B cell (primary cell): ENCODE results near the gene NLRP4. TPM values are rescaled to one million over a fixed set of nuclear protein-coding genes. Genes with fewer than 3 reads are reported as not detected.

Source experiments
- ATAC-seq: fragments of 200-7000 bp; cut with Tn5 transposase; one replicate; pipeline ENCODE4 v1.10.0; 2021; ENCODE audit warnings: low read depth, mild to moderate bottlenecking, moderate number of reproducible peaks, moderate library complexity
- CTCF ChIA-PET: fragments of 350-600 bp; sonication (Branson Sonifier 250); formaldehyde crosslinking; loops from one replicate; lab custom pipeline; 2021; ENCODE audit warnings: antibody characterized with exemption, inconsistent platforms; lab: Charles Lee
- POLR2A ChIA-PET: fragments of 350-600 bp; sonication (Branson Sonifier 250); formaldehyde crosslinking; loops from one replicate; lab custom pipeline; 2021; ENCODE audit warnings: antibody characterized with exemption; lab: Charles Lee
- DNase-seq: peaks from one replicate; pipeline ENCODE4 v3.0.0; 2013
- H2AFZ ChIP-seq: 2 replicates; pipeline ENCODE4 v1.6.1; 2012; ENCODE audit warnings: mild to moderate bottlenecking, low read depth, low read length; ENCODE audit not compliant: insufficient read depth, poor library complexity, severe bottlenecking
- H3K27ac ChIP-seq, 2 donors: 1 replicate in 1 of 2; 2 replicates in 1 of 2; pipeline ENCODE4 v1.5.1; 2012 to 2013; ENCODE audit warnings: low read length in 2 of 2, mild to moderate bottlenecking in 2 of 2, moderate library complexity in 1 of 2
- H3K27me3 ChIP-seq, 4 experiments: fragments of 200-600 bp in 1 of 4; sonication (generic) in 1 of 4; replicated peaks in 1 of 4; 1 replicate in 2 of 4; 2 replicates in 2 of 4; pipeline versions ENCODE4 v1.6.1 to v1.7.0; 2013 to 2016; ENCODE audit warnings: low read length in 3 of 4, mild to moderate bottlenecking in 2 of 4, mixed read lengths in 1 of 4, moderate library complexity in 1 of 4; ENCODE audit not compliant: insufficient read depth in 4 of 4, control insufficient read depth in 3 of 4; ENCODE audit errors: control extremely low read depth in 1 of 4
- H3K36me3 ChIP-seq, 2 experiments: replicated peaks in 1 of 2; 1 replicate in 1 of 2; 2 replicates in 1 of 2; pipeline versions ENCODE4 v1.6.1 to v1.7.1; 2013; ENCODE audit warnings: low read length in 1 of 2; ENCODE audit not compliant: insufficient read depth in 2 of 2, control insufficient read depth in 1 of 2; ENCODE audit errors: control extremely low read depth in 1 of 2, extremely low read depth in 1 of 2
- H3K4me1 ChIP-seq, 2 donors: fragments of 200-600 bp in 1 of 2; sonication (generic) in 1 of 2; 1 replicate in 1 of 2; 2 replicates in 1 of 2; pipeline versions ENCODE4 v1.5.1 to v1.6.1; 2013 to 2017; ENCODE audit warnings: low read length in 2 of 2; ENCODE audit not compliant: control insufficient read depth in 2 of 2, insufficient read depth in 2 of 2
- H3K4me2 ChIP-seq: replicated peaks from 2 replicates; pipeline ENCODE3; 2012; ENCODE audit warnings: mild to moderate bottlenecking, low read depth, low read length; ENCODE audit not compliant: poor library complexity, severe bottlenecking
- H3K4me3 ChIP-seq, 5 experiments: fragments of 200-600 bp in 1 of 5; sonication (generic) in 1 of 5; 1 replicate in 3 of 5; 2 replicates in 2 of 5; pipeline versions ENCODE4 v1.5.1 to v1.7.0; 2011 to 2016; ENCODE audit warnings: low read length in 4 of 5, mild to moderate bottlenecking in 4 of 5, low read depth in 2 of 5, control low read depth in 1 of 5, moderate library complexity in 1 of 5; ENCODE audit not compliant: insufficient read depth in 1 of 5; ENCODE audit errors: control extremely low read depth in 1 of 5, extremely low read depth in 1 of 5
- H3K79me2 ChIP-seq: fragments of 200-600 bp; sonication (generic); one replicate; pipeline ENCODE4 v1.6.0; 2016; ENCODE audit warnings: low read length; ENCODE audit not compliant: control insufficient read depth, insufficient read depth
- H3K9ac ChIP-seq: fragments of 200-600 bp; sonication (generic); 2 replicates; pipeline ENCODE4 v1.6.1; 2017; ENCODE audit warnings: mild to moderate bottlenecking, low read length, moderate library complexity
- H3K9me3 ChIP-seq, 3 donors: one replicate each; pipeline versions ENCODE4 v1.6.1 to v1.7.1; 2013; ENCODE audit warnings: low read length in 2 of 3; ENCODE audit not compliant: control insufficient read depth in 2 of 3, insufficient read depth in 1 of 3; ENCODE audit errors: control extremely low read depth in 1 of 3
- H4K20me1 ChIP-seq: 2 replicates; pipeline ENCODE4 v1.6.0; 2012; ENCODE audit warnings: mild to moderate bottlenecking, low read length; ENCODE audit not compliant: insufficient read depth, control insufficient read depth, poor library complexity, severe bottlenecking
- H3K27ac Mint-ChIP-seq: one replicate; pipeline ENCODE4 v1.8.0; 2021; ENCODE audit warnings: mixed read lengths
- H3K27me3 Mint-ChIP-seq: one replicate; pipeline ENCODE4 v1.8.0; 2021; ENCODE audit warnings: mixed read lengths
- H3K4me1 Mint-ChIP-seq: one replicate; pipeline ENCODE4 v1.8.0; 2021; ENCODE audit warnings: mixed read lengths
- H3K4me3 Mint-ChIP-seq: one replicate; pipeline ENCODE4 v1.8.0; 2021; ENCODE audit warnings: mixed read lengths
- H3K9me3 Mint-ChIP-seq: one replicate; pipeline ENCODE4 v1.8.0; 2022; ENCODE audit warnings: mixed read lengths; ENCODE audit not compliant: insufficient read depth
- EZH2 ChIP-seq: IDR thresholded peaks from 2 replicates; pipeline ENCODE4 v1.6.1; 2012; ENCODE audit warnings: borderline replicate concordance, low read depth, mild to moderate bottlenecking, moderate library complexity, low read length; ENCODE audit not compliant: insufficient read depth, poor library complexity, severe bottlenecking
- WGBS: methylation state at CpG from one replicate; pipeline ENCODE4 v1.1.5; 2013; ENCODE audit warnings: missing lambda C conversion rate; ENCODE audit not compliant: insufficient coverage; 5-methylcytosine and 5-hydroxymethylcytosine counted together
- intact Hi-C: fragments of 100-400 bp; cut with micrococcal nuclease; formaldehyde crosslinking; loops from one replicate; pipeline ENCODE4 v1.10.0; 2022
- polyA plus RNA-seq: library from polyadenylated mRNA; depleted of rRNA; stranded (reverse); fragments of >200 nt; gene quantifications from 2 replicates; pipeline ENCODE4 v1.2.3, GENCODE V29; 2012
- total RNA-seq, 2 donors: library from RNA; stranded (reverse); fragments of 120-200 nt in 1 of 2; gene quantifications; 1 replicate in 1 of 2; 2 replicates in 1 of 2; pipeline versions ENCODE4 v1.2.3 to v1.2.4, GENCODE V29; 2013 to 2022
- TF ChIP-seq, protein P1 (sequence below): fragments of 200-600 bp; IDR thresholded peaks from one replicate; pipeline ENCODE4 v1.8.0; 2022; ENCODE audit warnings: antibody characterized with exemption, mild to moderate bottlenecking

The NLRP4 gene
- total and polyA plus RNA-seq, 2 donors (not counting 1 experiment from before 2014, with no cell fraction given) = 0.15 to 1.3 TPM

DNA sequence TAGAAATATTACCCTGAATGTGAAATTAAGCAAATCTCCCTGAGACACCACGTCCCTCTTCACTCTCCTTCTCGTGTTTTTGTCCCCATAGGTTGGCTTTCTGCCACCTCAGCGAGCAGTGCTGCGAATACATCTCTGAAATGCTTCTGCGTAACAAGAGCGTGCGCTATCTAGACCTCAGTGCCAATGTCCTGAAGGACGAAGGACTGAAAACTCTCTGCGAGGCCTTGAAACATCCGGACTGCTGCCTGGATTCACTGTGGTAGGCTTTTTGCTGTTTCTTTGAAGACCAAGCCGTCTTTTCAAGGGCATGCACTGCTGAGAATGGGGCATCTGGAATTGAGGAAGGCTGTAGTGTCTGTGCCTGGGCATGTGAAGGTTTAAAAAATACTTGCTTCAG lies 34.4 kb downstream of the NLRP4 start:
- no peak for TF ChIP-seq EZH2
- TF ChIP-seq, protein P1, sequence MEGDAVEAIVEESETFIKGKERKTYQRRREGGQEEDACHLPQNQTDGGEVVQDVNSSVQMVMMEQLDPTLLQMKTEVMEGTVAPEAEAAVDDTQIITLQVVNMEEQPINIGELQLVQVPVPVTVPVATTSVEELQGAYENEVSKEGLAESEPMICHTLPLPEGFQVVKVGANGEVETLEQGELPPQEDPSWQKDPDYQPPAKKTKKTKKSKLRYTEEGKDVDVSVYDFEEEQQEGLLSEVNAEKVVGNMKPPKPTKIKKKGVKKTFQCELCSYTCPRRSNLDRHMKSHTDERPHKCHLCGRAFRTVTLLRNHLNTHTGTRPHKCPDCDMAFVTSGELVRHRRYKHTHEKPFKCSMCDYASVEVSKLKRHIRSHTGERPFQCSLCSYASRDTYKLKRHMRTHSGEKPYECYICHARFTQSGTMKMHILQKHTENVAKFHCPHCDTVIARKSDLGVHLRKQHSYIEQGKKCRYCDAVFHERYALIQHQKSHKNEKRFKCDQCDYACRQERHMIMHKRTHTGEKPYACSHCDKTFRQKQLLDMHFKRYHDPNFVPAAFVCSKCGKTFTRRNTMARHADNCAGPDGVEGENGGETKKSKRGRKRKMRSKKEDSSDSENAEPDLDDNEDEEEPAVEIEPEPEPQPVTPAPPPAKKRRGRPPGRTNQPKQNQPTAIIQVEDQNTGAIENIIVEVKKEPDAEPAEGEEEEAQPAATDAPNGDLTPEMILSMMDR = no peak

DNA sequence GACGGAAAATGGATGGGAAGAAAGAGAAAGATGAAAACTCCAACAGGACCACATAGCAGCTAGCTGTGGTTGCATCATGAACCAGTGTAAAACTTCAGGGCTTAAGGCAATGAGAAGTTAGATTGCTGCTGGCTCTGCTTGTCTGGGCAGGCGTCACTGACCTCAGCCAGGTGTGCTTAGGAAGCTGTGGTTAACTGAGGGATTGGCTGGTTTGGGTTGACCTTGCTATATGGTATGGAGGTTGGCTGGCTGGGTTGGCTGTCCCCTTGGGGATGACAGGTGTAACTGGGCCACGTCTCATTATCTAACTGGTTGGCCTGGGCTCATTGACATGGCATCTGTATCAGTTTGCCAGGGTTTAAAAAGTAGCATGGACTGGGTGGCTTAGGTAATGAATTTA lies 40.9 kb downstream of the NLRP4 start:
- Histone ChIP-seq H3K4me2 (no peak overlapping the region), H3K9me3 (peaks cover 3 to 8% (median 8%) of the 10 kb centered on the region in 3 donors), H2AFZ (no peak overlapping the region), H3K4me1 (no peaks in the 10 kb centered on the region), H3K79me2 (no peaks in the 10 kb centered on the region), H3K27me3 (no peaks in the 10 kb centered on the region), H4K20me1 (no peaks in the 10 kb centered on the region), H3K36me3 (no peaks in the 10 kb centered on the region), H3K27ac (no peak overlapping the region), H3K4me3 (no peak overlapping the region), H3K9ac (no peak overlapping the region)
- WGBS = 62% methylated on average over 3 of the region's 3 CpGs
- DNase-seq = no peak
- Mint-ChIP-seq H3K27ac (no peak overlapping the region), H3K9me3 (peaks cover 9% of the 10 kb centered on the region), H3K27me3 (no peaks in the 10 kb centered on the region), H3K4me1 (no peaks in the 10 kb centered on the region), H3K4me3 (no peak overlapping the region)
- no peak for ATAC-seq
- TF ChIP-seq, protein P1 = no peak
- no peak for TF ChIP-seq EZH2
- intact Hi-C loops = no loop called here
- POLR2A ChIA-PET = no interaction called here
- CTCF ChIA-PET = no interaction called here

More for the DNA sequence above, 34.4 kb downstream of the NLRP4 start:
- Histone ChIP-seq H3K4me1 (no peaks in the 10 kb centered on the region), H3K9ac (no peak overlapping the region), H3K27ac (no peak overlapping the region), H3K9me3 (peaks cover 0 to 5% (median 0%) of the 10 kb centered on the region in 3 donors), H2AFZ (no peak overlapping the region), H3K4me3 (no peak overlapping the region), H3K27me3 (no peaks in the 10 kb centered on the region), H3K36me3 (no peaks in the 10 kb centered on the region), H4K20me1 (no peaks in the 10 kb centered on the region), H3K79me2 (no peaks in the 10 kb centered on the region), H3K4me2 (no peak overlapping the region)
- WGBS = 97% methylated on average over 11 of the region's 11 CpGs
- Mint-ChIP-seq H3K4me3 (no peak overlapping the region), H3K27me3 (peaks cover 4% of the 10 kb centered on the region), H3K9me3 (no peaks in the 10 kb centered on the region), H3K4me1 (no peaks in the 10 kb centered on the region), H3K27ac (no peak overlapping the region)
- CTCF ChIA-PET = interaction anchor here (1.4 kb wide), 1 partner anchor 11 kb away, joined by 3 read pairs; no protein-coding TSS in a partner anchor
- DNase-seq (no peak), ATAC-seq (no peak)
- intact Hi-C loops = no loop called here
- POLR2A ChIA-PET = no interaction called here
